ENCODE results near the gene FADS6.

GRCh38 chr17:74922694-74923537 is 29.5 kb upstream of the FADS6 start, which contains the start of gene USH1G:
- no peak for TF ChIP-seq CTCF (conservative IDR thresholded peaks at IDR 0.05; ENCODE audit: low read length)
- TF ChIP-seq EZH2phosphoT487 (IDR thresholded peaks at IDR 0.05; ENCODE audit: borderline replicate concordance) = no peak

Data from Loucy (cell line).